Trophoblast cell (in vitro differentiated cells and primary cell): ENCODE data around the gene FASTKD3.

ENCODE experiments used
- DNase-seq, 2 donors: peaks; one replicate each; pipeline ENCODE4 v3.0.0-alpha.2; 2016
- H2AFZ ChIP-seq: 2 replicates; pipeline ENCODE4 v1.6.1; 2013; ENCODE audit warnings: low read length, moderate library complexity, mild to moderate bottlenecking; ENCODE audit not compliant: insufficient read depth, poor library complexity
- H2AK5ac ChIP-seq: 2 replicates; pipeline ENCODE4 v1.6.1; 2013; ENCODE audit warnings: mild to moderate bottlenecking, low read length
- H2BK120ac ChIP-seq: 2 replicates; pipeline ENCODE4 v1.6.1; 2013; ENCODE audit warnings: low read length, mild to moderate bottlenecking, moderate library complexity; ENCODE audit not compliant: insufficient read depth, poor library complexity
- H2BK12ac ChIP-seq: 2 replicates; pipeline ENCODE4 v1.6.1; 2013; ENCODE audit warnings: mild to moderate bottlenecking, low read length, moderate library complexity
- H2BK5ac ChIP-seq: 2 replicates; pipeline ENCODE4 v1.6.1; 2013; ENCODE audit warnings: low read length, low read depth, moderate library complexity, mild to moderate bottlenecking; ENCODE audit not compliant: poor library complexity
- H3K14ac ChIP-seq: 2 replicates; pipeline ENCODE4 v1.6.1; 2013; ENCODE audit warnings: mild to moderate bottlenecking, low read length
- H3K18ac ChIP-seq: 2 replicates; pipeline ENCODE4 v1.6.1; 2013; ENCODE audit warnings: mild to moderate bottlenecking, low read length
- H3K23ac ChIP-seq: 2 replicates; pipeline ENCODE4 v1.6.1; 2013; ENCODE audit warnings: low read length
- H3K27ac ChIP-seq: 2 replicates; pipeline ENCODE4 v1.5.1; 2013; ENCODE audit warnings: low read depth, mild to moderate bottlenecking, inconsistent platforms, low read length, moderate library complexity
- H3K27me3 ChIP-seq: 2 replicates; pipeline ENCODE4 v1.6.1; 2013; ENCODE audit warnings: inconsistent platforms, mild to moderate bottlenecking, low read length, moderate library complexity; ENCODE audit not compliant: insufficient read depth
- H3K36me3 ChIP-seq, 2 experiments: 1 replicate in 1 of 2; 2 replicates in 1 of 2; pipeline ENCODE4 v1.6.1; 2013; ENCODE audit warnings: low read length in 2 of 2, mild to moderate bottlenecking in 2 of 2, moderate library complexity in 1 of 2; ENCODE audit not compliant: insufficient read depth in 2 of 2, control insufficient read depth in 1 of 2
- H3K4ac ChIP-seq: 2 replicates; pipeline ENCODE4 v1.6.1; 2013; ENCODE audit warnings: low read depth, mild to moderate bottlenecking, low read length, moderate library complexity
- H3K4me1 ChIP-seq, 2 experiments: 1 replicate in 1 of 2; 2 replicates in 1 of 2; pipeline ENCODE4 v1.6.1; 2013; ENCODE audit warnings: low read length in 2 of 2, mild to moderate bottlenecking in 2 of 2, moderate library complexity in 1 of 2; ENCODE audit not compliant: insufficient read depth in 2 of 2, control insufficient read depth in 1 of 2
- H3K4me2 ChIP-seq: 2 replicates; pipeline ENCODE4 v1.6.1; 2013; ENCODE audit warnings: inconsistent platforms, mild to moderate bottlenecking, low read length, moderate library complexity
- H3K4me3 ChIP-seq: 2 replicates; pipeline ENCODE4 v1.5.1; 2013; ENCODE audit warnings: mild to moderate bottlenecking, low read depth, low read length, inconsistent platforms
- H3K79me1 ChIP-seq: one replicate; pipeline ENCODE4 v1.6.1; 2013; ENCODE audit warnings: low read length
- H3K79me2 ChIP-seq: 2 replicates; pipeline ENCODE4 v1.6.1; 2013; ENCODE audit warnings: low read length, mild to moderate bottlenecking; ENCODE audit not compliant: control insufficient read depth, insufficient read depth, poor library complexity
- H3K9ac ChIP-seq: 2 replicates; pipeline ENCODE4 v1.6.1; 2013; ENCODE audit warnings: mild to moderate bottlenecking, low read length
- H3K9me3 ChIP-seq: 2 replicates; pipeline ENCODE4 v1.6.1; 2013; ENCODE audit warnings: low read depth, mild to moderate bottlenecking, control low read depth, inconsistent platforms, low read length; ENCODE audit not compliant: insufficient read depth
- H4K12ac ChIP-seq: 2 replicates; pipeline ENCODE4 v1.6.1; 2013; ENCODE audit warnings: low read depth, mild to moderate bottlenecking, low read length, moderate library complexity
- H4K8ac ChIP-seq: 2 replicates; pipeline ENCODE4 v1.6.1; 2013; ENCODE audit warnings: low read depth, mild to moderate bottlenecking, low read length, moderate library complexity
- H4K91ac ChIP-seq: one replicate; pipeline ENCODE4 v1.6.1; 2013; ENCODE audit warnings: low read depth, mild to moderate bottlenecking, low read length, moderate library complexity
- WGBS: extraction: QIAGEN DNeasy Blood & Tissue Kit; methylation state at CpG from one replicate; pipeline ENCODE4 v1.1.7; 2013; ENCODE audit warnings: missing lambda C conversion rate; ENCODE audit not compliant: insufficient read length, insufficient coverage; ENCODE audit errors: extremely low coverage; 5-methylcytosine and 5-hydroxymethylcytosine counted together

The FASTKD3 gene

DNA sequence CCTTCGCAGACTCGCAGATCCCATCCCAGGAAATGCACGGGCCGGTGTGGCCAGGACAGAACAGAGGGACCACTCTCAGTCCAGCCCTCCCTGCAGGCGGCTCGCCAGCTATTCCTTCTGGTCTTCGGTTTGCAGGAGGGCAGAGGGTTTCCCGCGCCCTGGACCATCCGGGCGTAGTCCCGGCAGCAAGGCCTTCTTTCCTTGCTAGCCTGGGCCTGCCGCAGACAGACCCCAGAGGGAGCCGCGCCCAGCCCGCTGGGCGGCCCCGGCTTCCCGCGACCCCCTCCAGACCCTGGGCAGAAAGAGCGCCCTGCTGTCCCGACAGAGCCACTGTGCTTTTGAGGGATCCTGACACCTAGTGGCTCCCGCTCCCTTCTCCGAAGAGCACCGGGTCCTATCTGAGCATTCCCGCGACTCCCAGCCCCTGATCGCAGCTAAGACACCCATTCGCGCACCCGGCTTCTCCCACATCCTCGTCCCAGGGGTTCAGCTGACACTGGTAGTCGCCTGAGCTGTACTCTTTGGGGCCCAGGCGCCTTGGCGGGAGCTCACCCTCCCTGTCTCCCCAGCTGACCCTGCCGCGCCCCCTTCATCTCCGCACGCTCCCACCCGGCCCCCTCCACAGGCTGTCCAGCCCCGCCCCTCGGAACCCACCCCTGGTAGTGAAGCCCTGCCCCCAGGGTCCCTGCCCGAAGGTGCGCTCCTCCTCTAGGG, 19.0 kb downstream of the FASTKD3 start:
- no peak overlapping the region for H4K12ac ChIP-seq
- H3K9ac ChIP-seq: no peak overlapping the region
- no peak overlapping the region for H2BK5ac ChIP-seq
- H3K4me3 ChIP-seq: peak overlapping the region; percentile 75
- H3K36me3 ChIP-seq: no peaks in the 10 kb centered on the region
- no peak overlapping the region for H3K23ac ChIP-seq
- no CpG with 5 or more reads among the region's 44 CpGs for WGBS
- H3K4me1 ChIP-seq: peaks cover 4 to 14% of the 10 kb centered on the region in 2 experiments
- no peak overlapping the region for H3K4ac ChIP-seq
- peak overlapping the region; percentile 72 for H2AFZ ChIP-seq
- no peak overlapping the region for H2AK5ac ChIP-seq
- H3K27ac ChIP-seq: no peak overlapping the region
- H3K9me3 ChIP-seq: peaks cover 5% of the 10 kb centered on the region
- H3K27me3 ChIP-seq: no peaks in the 10 kb centered on the region
- no peak overlapping the region for H3K18ac ChIP-seq
- H4K91ac ChIP-seq: no peak overlapping the region
- DNase-seq: peak in 1 of 2 donors; percentile 37
- peaks cover 3% of the 10 kb centered on the region for H3K79me1 ChIP-seq
- H2BK12ac ChIP-seq: no peak overlapping the region
- peak overlapping the region; percentile 73 for H3K4me2 ChIP-seq
- no peak overlapping the region for H2BK120ac ChIP-seq
- no peaks in the 10 kb centered on the region for H3K79me2 ChIP-seq
- peak overlapping the region; percentile 48 for H3K14ac ChIP-seq
- no peak overlapping the region for H4K8ac ChIP-seq

GRCh38 chr5:7848296-7848695, 20.5 kb downstream of the FASTKD3 start:
- Histone ChIP-seq H3K36me3 (no peaks in the 10 kb centered on the region), H3K27me3 (no peaks in the 10 kb centered on the region), H3K79me2 (no peaks in the 10 kb centered on the region), H2BK5ac (no peak overlapping the region), H4K8ac (no peak overlapping the region), H3K9me3 (no peaks in the 10 kb centered on the region), H4K91ac (no peak overlapping the region), H3K4me2 (no peak overlapping the region), H3K14ac (no peak overlapping the region), H3K27ac (no peak overlapping the region), H3K79me1 (peaks cover 3% of the 10 kb centered on the region), H2AFZ (no peak overlapping the region), H4K12ac (no peak overlapping the region), H3K4me1 (peaks cover 4 to 14% of the 10 kb centered on the region in 2 experiments), H2BK12ac (no peak overlapping the region), H3K9ac (no peak overlapping the region), H3K4ac (no peak overlapping the region), H3K23ac (no peak overlapping the region), H2AK5ac (no peak overlapping the region), H2BK120ac (no peak overlapping the region), H3K18ac (no peak overlapping the region), H3K4me3 (no peak overlapping the region)
- peak in 1 of 2 donors; percentile 11 for DNase-seq
- no CpG with 5 or more reads among the region's 2 CpGs for WGBS

- Histone ChIP-seq H2AK5ac (no peak overlapping the region), H3K4ac (no peak overlapping the region), H3K4me2 (no peak overlapping the region), H2BK5ac (no peak overlapping the region), H2AFZ (no peak overlapping the region), H3K4me3 (no peak overlapping the region), H4K8ac (no peak overlapping the region), H3K79me2 (no peaks in the 10 kb centered on the region), H3K4me1 (peaks cover 3 to 9% of the 10 kb centered on the region in 2 experiments), H2BK12ac (no peak overlapping the region), H3K36me3 (no peaks in the 10 kb centered on the region), H2BK120ac (no peak overlapping the region), H3K27me3 (no peaks in the 10 kb centered on the region), H4K91ac (no peak overlapping the region), H3K79me1 (peaks cover 3% of the 10 kb centered on the region), H3K18ac (no peak overlapping the region), H3K23ac (no peak overlapping the region), H3K9ac (no peak overlapping the region), H3K14ac (no peak overlapping the region), H3K27ac (no peak overlapping the region), H4K12ac (no peak overlapping the region), H3K9me3 (no peaks in the 10 kb centered on the region)
- WGBS: no CpG with 5 or more reads among the region's 5 CpGs
- no peak for DNase-seq
Measured at GRCh38 chr5:7846327-7846726, 22.5 kb downstream of the FASTKD3 start.

DNA sequence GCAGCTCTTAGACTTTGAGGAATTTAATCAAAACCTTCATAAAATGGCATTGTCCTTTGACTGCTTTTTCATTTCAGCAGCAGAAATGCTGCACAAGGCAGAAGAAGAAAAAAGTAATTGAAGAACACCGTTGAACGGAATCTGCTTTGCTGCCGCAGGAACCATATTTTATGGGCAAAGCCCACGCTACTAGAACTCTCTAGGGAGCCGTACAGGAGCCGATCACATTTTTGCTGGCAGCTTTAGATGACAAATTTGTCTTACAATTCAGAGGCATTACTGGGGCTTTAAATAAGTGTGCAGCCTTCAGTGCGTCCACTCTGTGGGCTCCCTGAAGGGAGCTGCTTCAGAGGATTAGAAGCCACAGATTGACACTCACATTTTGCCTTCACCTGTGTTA, 23.3 kb downstream of the FASTKD3 start:
- no CpG with 5 or more reads among the region's 7 CpGs for WGBS
- H3K23ac ChIP-seq: no peak overlapping the region
- H4K12ac ChIP-seq: no peak overlapping the region
- no peaks in the 10 kb centered on the region for H3K27me3 ChIP-seq
- no peaks in the 10 kb centered on the region for H3K36me3 ChIP-seq
- H3K4me1 ChIP-seq: peaks cover 0 to 3% of the 10 kb centered on the region in 2 experiments
- H3K27ac ChIP-seq: no peak overlapping the region
- H3K14ac ChIP-seq: no peak overlapping the region
- H4K91ac ChIP-seq: no peak overlapping the region
- H2BK5ac ChIP-seq: no peak overlapping the region
- no peak overlapping the region for H3K9ac ChIP-seq
- no peak overlapping the region for H3K18ac ChIP-seq
- no peak overlapping the region for H2AK5ac ChIP-seq
- H4K8ac ChIP-seq: no peak overlapping the region
- no peaks in the 10 kb centered on the region for H3K9me3 ChIP-seq
- no peak overlapping the region for H2BK12ac ChIP-seq
- no peaks in the 10 kb centered on the region for H3K79me1 ChIP-seq
- no peak overlapping the region for H2AFZ ChIP-seq
- no peak overlapping the region for H3K4me3 ChIP-seq
- no peak overlapping the region for H2BK120ac ChIP-seq
- H3K79me2 ChIP-seq: no peaks in the 10 kb centered on the region
- no peak for DNase-seq
- H3K4ac ChIP-seq: no peak overlapping the region
- H3K4me2 ChIP-seq: no peak overlapping the region
